Stimulated activated CD8-positive, alpha-beta memory T cell treated with anti-CD3 and anti-CD28 coated beads, Interleukin-15, amount 100 ng/mL, for 48 hours (primary cell): ENCODE results near the gene SLC16A4.
"Not testable (repeated sequence)": the region's sequence is repeated elsewhere in the genome, so short reads cannot be mapped to it uniquely, and the experiment has no call there.

Experiments
- DNase-seq, 2 donors: peaks; one replicate each; pipeline ENCODE4 v3.0.0-alpha.2; 2020; ENCODE audit warnings: low read depth in 2 of 2

Gene SLC16A4

DNA sequence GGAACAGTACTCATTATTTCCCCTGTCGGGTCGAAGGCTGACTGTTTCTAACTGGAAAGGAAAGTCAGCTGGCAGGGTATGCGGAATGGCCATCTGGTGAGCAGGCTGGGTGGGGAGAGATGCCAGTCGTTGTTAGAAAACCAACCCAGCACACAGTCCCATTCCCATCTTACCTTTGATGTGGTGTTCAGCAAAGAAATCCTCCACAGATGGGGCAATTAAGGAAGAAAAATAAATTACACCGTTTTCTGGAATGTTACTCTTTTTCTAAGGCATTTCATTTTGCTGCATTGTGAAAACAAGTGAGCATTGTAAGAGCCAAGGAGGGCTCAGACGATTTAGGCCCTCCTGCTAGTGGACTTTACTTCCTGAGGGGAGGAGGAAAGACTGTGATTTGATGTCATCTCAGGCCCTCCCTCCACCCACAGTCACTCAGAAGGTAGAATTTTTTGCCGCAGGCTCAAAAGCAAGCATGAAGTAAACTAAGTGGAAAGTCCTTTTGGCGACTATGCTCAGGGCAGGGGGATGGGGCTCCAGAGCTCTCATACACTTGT, at the start of gene SLC16A4:
Gene SLC16A4, minus strand, starts transcription at position 335 of the 554 bp plus-strand sequence. CDS start 1,703 bp downstream, outside the sequence.
- DNase-seq: no peak

GRCh38 chr1:110439873-110440272, 49.0 kb upstream of the SLC16A4 start:
- not testable (repeated sequence) for DNase-seq

- DNase-seq: no peak
Observed at GRCh38 chr1:110438893-110439292, 48.1 kb upstream of the SLC16A4 start.

GRCh38 chr1:110437645-110438299, 46.9 kb upstream of the SLC16A4 start:
- not testable (repeated sequence) for DNase-seq

DNA sequence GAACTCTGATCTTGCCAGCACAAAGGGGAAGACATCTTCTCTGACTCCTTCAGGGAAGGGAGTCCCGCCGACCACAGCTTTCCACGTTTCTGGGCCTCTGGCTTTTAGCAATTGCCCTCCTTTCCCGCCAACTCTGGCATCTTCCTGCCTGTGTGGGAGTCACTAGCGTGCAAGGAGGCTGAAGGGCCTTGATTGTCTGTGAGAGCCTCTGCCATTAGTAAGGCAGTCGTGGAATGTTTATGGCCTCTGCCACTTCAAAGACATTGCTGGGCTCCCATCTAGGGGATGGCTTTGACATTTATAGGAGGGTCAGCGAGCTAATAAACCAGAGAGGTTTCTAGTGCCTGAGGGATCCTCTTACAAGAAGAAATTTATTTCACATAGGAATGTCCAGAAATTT, 45.8 kb upstream of the SLC16A4 start:
- DNase-seq: no peak

DNA sequence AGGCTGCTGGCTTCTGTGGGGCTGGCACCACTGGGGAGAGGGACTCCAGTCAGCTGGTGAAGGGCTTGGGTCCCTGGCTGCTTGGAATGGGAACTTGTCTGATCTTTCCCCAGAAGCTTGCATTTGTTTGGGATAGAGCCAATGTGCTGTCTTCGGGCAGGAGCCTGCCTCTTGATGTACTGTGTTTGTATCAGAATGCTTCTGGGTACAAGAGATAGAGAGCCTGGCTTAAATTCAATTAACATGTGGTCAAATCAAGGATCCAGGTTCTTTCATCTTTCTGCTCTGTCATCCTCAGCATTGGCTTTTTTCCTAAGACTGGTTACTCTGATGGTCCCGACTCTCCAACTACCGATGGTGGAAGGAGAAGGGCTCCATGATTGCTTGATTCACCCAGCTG, 44.1 kb upstream of the SLC16A4 start:
- DNase-seq: no peak

DNA sequence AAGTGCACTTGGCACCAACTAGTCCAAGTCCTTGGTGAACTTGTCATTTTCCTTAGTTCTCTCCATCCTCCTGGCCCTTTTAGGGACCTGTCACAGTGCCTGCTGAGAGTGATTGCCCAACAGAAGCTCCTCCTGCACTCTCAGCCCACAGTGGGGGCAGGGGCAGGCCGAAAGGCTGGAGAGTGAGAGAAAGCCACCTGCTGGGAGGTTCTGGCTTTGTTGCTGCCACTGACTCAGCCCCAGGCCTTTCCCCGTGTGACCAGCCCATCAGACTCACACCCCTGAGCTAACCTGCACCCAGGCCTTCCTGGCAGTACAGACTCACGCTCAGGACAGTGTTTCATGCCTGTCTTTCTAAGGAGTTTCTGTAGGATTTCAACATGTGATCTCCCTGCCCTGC, 43.0 kb upstream of the SLC16A4 start:
- DNase-seq: no peak

DNA sequence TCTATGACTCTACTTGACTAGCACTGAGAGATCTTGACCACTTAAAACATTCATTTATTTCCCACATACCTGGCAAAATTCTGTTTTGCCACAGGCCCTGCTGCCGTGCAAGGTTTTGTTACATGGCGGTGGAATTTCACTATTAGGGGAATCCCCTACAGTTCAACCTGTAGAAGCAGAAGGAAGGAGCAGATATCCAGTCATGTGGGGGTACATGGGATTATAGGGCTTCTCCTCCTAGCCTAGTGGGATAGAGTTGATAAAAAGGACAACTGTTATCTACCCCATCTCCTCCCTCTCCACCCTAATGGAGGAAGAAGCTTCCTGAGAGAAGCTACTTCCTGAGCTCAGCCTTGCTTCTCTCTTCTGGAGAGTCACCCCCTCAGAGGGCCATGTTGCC, 42.4 kb upstream of the SLC16A4 start:
- DNase-seq: no peak

DNA sequence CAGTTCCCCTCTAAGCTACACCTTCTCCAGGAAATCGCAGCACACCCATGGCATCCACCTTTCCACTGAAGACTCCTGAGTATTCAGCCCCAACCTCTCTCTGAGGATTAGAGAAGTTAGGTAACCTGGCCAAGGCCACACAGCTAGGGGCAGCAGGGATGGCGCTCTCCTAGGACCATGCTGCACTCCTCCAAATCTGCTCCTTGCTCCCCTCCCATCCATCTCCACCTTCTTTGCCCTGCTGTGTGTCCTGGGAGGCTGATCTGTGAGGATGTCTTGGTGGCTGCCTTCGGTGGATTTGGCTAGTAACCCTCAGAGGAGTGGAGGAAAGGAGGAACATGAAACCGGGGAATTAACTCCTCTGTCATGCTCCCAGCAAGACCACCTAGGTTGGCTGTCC, 40.1 kb upstream of the SLC16A4 start:
- no peak for DNase-seq

GRCh38 chr1:110430366-110430765, 39.5 kb upstream of the SLC16A4 start:
- no peak for DNase-seq

- no peak for DNase-seq
Observed at GRCh38 chr1:110428946-110429345, 38.1 kb upstream of the SLC16A4 start.

DNA sequence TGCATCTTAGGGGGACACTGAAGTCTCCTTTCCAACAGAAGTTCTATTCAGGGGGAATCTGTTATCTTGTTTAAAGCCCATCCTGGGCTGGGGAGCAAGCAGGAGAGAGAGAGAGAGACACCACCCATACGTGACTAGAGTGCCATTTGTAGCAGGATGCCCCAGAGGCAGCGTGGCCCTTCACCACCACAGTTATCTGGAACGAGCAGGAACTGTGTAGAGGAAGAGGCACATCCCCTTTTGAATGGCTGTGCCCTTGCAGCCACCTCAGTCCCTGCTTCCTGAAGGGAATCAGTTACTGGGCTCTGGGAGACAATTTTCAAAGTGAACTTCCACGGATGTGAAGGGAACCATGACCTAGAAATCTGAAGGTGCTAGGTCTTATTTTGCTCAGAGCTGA, 36.0 kb upstream of the SLC16A4 start:
- DNase-seq: no peak

GRCh38 chr1:110425612-110426152, 34.9 kb upstream of the SLC16A4 start:
- no peak for DNase-seq

- DNase-seq: no peak
Observed at GRCh38 chr1:110424699-110425611, 34.1 kb upstream of the SLC16A4 start.

DNA sequence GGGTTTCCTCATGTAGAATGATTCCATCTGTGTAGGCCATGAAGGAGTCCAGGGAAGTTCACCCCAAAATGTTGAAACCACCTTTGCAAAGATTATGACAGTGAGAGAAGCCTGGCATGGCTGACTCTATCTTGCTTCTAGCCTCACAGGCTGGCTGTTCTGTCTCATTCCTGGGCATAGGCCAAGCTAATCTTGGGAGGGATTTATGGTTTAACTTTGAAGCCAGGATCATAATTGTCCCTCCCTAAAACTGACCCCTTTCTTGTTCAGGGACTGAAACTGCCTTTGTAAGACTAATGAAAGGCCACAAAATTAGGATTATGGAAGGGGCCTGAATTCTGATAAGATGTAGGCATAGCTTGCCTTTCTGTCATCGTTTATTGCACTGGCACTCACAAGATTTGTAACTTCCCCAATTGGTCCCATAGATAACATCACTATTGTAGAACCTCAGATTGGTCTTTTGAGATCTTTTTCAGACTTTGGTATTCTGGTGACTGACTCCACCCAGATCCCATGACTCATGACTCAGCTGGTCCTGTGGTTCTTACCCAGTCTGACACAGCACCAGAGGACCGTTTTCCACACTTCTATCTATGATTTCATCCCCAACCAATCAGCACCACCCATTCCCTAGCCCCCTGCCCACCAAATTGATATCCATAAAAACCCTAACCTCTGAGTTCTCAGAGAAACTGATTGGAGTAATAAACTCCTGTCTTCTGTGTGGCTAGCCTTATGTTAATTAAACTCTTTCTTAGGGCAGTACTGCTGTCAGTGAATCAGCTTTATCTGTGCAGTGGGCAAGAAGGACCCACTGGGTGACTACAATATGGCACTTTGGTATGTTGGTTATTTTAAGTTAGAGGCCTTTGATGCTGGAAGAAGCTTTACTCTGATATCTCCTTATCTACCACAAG, 30.3 kb upstream of the SLC16A4 start:
- DNase-seq: no peak

GRCh38 chr1:110420023-110420662, 29.3 kb upstream of the SLC16A4 start:
- DNase-seq: no peak

DNA sequence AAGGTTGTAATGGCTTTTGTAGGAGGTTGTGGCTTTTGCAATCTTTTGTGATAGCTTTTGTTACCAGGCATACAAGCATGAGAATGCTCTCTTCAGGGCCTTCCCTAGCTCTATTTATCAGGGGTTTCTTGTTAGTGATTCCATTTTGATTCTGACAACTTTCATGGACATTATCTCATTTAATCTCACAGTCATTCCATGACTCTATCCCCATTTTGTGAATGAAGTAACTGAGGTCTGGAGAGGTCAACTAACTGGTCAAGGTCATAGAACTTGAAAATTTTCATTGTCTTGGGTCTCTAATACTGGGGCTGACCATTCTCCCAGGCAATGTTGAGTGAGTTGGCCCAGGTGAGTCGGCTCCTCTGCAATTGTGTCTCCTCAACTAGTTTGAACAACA, 27.9 kb upstream of the SLC16A4 start:
- no peak for DNase-seq

- DNase-seq: not testable (repeated sequence)
Observed at GRCh38 chr1:110413045-110413444, 22.2 kb upstream of the SLC16A4 start.

DNA sequence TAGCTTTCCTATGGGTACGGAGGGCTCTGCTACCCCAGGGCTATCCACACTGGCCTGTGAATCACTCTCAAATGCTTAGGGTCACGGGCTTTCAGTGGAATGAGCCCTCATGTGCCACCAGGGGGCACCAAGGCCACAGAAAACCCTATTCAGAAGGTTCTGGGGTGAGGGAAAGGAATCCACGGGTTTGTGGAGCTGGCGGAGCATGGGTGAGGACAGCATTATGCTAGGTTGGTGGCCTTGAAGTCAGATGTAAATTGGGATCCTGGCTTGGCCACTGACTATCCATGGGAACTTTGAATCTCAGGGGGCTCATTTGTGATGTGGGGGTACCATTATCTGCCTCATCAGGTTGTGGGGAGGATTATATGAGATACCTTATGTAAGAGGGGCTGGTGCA, 21.8 kb upstream of the SLC16A4 start:
- peak; percentile 30 to 41 for DNase-seq

DNA sequence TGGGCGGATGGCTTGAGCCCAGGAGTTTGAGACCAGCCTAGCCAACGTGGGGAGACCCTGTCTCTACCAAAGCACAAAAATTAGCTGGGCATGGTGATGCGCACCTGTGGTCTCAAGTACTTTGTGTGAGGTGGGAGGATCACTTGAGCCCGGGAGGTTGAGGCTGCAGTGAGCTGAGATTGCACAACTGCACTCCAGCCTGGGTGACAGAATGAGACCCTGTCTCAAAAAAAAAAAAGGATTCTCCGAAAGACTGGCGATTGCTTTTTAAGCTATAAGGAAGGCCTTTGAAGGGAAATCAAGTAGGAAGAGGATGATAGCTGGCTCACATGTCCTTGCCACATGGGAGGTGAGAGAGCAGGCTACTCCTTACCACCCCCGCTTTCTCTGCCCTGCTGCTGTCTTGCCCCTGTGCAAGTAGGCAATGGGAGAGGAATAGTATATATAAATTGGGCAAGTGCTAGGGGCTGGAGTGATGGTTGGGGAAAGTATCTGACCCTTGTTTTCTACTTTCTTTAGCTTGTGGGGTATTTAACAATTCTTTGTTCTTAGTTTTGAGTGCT, 20.4 kb upstream of the SLC16A4 start:
- no peak for DNase-seq

GRCh38 chr1:110409316-110409715, 18.5 kb upstream of the SLC16A4 start:
- no peak for DNase-seq
